NK-92 (cell line): ENCODE data around the gene PLB1.
"Not testable (repeated sequence)": the region's sequence is repeated elsewhere in the genome, so short reads cannot be mapped to it uniquely, and the experiment has no call there.

Source experiments
- DNase-seq: peaks from one replicate; lab custom pipeline; 2025; ENCODE audit not compliant: unreplicated experiment; lab: John Stamatoyannopoulos, UW

Gene PLB1

GRCh38 chr2:28662044-28662443 lies 166.2 kb downstream of the PLB1 start:
- DNase-seq = no peak

GRCh38 chr2:28662468-28663181 lies 166.8 kb downstream of the PLB1 start:
- no peak for DNase-seq

GRCh38 chr2:28663359-28663758 lies 167.5 kb downstream of the PLB1 start:
- DNase-seq = no peak

GRCh38 chr2:28664120-28664842 lies 168.4 kb downstream of the PLB1 start:
- DNase-seq = no peak

GRCh38 chr2:28665041-28665704 lies 169.3 kb downstream of the PLB1 start:
- no peak for DNase-seq

GRCh38 chr2:28665811-28666377 lies 170.0 kb downstream of the PLB1 start:
- DNase-seq = not testable (repeated sequence)

- no peak for DNase-seq
Measured at GRCh38 chr2:28666496-28667184, 170.8 kb downstream of the PLB1 start.

GRCh38 chr2:28667261-28667660 lies 171.4 kb downstream of the PLB1 start:
- DNase-seq = no peak

- DNase-seq = no peak
Measured at GRCh38 chr2:28668106-28668814, 172.4 kb downstream of the PLB1 start.

- no peak for DNase-seq
Measured at GRCh38 chr2:28668880-28669279, 173.0 kb downstream of the PLB1 start.

- DNase-seq = no peak
Measured at GRCh38 chr2:28670856-28671255, 175.0 kb downstream of the PLB1 start.

- no peak for DNase-seq
Measured at GRCh38 chr2:28673338-28673737, 177.5 kb downstream of the PLB1 start.

- no peak for DNase-seq
Measured at GRCh38 chr2:28674062-28674712, 178.3 kb downstream of the PLB1 start.

GRCh38 chr2:28674713-28675068 lies 178.8 kb downstream of the PLB1 start:
- no peak for DNase-seq

GRCh38 chr2:28676152-28676835 lies 180.4 kb downstream of the PLB1 start:
- no peak for DNase-seq

- no peak for DNase-seq
Measured at GRCh38 chr2:28678175-28678855, 182.5 kb downstream of the PLB1 start.

GRCh38 chr2:28678944-28679343 lies 183.1 kb downstream of the PLB1 start:
- no peak for DNase-seq

GRCh38 chr2:28680657-28681056 lies 184.8 kb downstream of the PLB1 start:
- DNase-seq = no peak

- DNase-seq = no peak
Measured at GRCh38 chr2:28681158-28681571, 185.3 kb downstream of the PLB1 start.
